HG03442 (cell line): ENCODE data around the gene MAB21L2.

ENCODE experiments used
- ATAC-seq: cut with Tn5 transposase; IDR thresholded peaks from one replicate; pipeline ENCODE4 v1.9.1; 2021; ENCODE audit warnings: mild to moderate bottlenecking, moderate library complexity; ENCODE audit not compliant: unreplicated experiment

Gene MAB21L2

DNA sequence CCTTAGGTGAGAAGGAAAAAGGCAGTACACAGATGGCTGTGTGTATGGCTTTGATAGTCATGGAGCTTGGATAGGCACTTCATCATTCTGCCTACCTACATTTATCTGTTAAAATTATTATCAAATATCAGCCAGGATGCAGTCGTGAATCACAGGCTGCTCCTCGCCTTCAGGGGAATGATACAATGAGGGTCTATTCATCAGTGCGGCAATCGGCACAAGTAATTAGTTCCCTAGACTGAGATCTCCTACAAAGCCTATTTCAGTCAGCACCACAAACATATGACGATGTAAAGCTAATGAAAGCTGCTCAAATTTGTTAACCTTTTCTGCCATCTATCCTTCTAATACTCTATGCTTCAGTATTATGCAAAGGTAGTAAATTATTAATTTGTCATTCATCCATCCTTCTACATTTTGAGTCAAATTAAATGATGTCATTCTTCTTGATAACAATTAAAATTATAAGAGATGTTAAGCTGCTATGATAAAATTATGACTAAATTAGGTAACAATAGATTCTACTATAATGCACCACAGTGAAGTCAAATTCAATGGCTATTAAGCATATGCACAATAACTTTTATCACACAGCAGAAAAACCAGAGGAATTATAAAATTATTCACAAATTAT is 19.0 kb downstream of the MAB21L2 start:
- ATAC-seq: no peak

DNA sequence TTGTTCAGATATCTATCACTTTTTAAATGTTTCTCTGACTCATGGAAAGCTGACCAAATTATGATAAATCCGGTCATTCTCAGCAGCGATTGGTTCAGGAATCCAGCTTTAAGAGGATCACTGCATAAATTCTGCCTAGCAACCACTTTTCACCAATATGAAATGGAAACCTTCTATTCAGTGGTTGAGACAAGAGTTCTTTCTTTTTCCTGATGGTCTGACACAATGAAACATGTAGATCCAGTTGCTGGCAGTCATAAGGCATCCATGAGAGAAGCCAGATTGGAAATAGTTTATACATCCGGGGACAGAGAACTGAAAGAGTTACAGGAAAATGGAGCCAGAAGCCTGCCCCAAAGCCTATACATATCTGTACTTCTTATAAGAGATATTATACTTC is 27.2 kb downstream of the MAB21L2 start:
- ATAC-seq: no peak

DNA sequence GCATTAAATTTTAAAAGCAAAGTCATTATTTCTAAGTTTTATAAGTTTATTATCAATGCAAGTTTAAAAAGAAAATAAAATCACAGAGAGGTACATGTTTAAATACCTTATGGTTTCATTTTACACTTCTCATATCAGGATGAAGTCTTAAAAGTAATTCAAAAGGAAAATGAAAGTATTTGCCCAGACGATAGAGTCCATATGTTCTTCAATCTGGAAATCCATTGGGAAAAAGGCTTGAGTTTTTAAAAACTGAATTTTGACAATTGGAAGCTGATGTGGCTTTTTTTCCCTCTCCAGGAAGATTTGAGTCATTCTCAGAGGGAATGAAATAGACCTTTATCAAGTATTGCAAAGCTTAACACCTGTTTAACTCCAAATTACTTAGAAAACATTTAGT is 37.1 kb downstream of the MAB21L2 start:
- ATAC-seq: no peak

DNA sequence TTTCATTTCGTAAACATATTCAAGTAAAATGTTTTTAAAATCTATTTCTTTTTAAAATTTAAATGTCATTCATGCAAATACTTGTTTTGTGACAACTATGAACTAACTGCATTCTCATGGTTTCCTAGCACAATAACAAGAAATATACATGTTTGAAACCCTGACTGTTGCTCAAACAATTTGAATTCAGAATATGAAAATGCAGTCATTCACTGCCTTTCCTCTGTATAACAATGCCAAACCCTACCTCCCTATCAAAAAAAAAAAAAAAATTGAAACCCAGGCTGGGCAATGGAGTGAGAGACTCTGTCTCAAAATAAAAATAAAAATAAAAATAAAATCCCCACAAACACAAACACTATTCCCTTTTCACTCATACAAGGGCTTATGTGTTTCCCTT is 42.1 kb downstream of the MAB21L2 start:
- no peak for ATAC-seq

DNA sequence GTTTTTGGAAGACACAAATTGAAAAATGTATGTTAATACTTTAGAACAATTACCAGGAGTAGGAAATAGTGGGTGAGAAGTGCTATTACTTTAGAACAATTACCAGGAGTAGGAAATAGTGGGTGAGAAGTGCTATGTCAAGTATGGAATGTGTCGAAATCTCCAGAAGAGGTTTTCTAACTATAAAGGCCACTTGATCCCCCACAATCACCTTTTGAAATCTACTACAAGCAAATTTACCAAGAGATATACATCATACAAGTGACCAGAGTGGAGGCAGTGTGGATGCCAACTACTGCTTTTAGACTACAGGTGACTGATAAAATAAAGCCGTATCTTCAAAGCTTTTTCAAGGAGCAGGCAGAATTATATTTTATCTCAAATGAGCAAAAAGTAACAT is 43.1 kb downstream of the MAB21L2 start:
- ATAC-seq: no peak

DNA sequence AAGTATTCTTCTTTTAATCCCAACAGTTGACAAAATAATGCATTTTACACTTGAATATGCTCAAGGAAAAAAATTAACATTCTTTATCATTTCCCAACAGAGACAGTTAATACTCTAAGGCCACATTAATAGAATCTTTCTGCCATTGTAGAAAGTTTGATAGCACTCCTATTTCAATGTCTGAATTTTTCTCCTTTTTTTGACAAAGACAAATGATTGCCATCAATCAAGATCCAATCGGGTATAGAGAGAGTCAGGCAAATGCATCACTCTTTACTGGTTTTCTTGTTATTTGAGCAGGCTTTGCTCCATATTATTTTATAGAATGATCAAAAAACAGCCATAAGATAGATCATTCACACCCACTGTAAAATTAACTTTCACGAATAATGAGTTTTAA is 46.1 kb downstream of the MAB21L2 start:
- ATAC-seq: no peak

DNA sequence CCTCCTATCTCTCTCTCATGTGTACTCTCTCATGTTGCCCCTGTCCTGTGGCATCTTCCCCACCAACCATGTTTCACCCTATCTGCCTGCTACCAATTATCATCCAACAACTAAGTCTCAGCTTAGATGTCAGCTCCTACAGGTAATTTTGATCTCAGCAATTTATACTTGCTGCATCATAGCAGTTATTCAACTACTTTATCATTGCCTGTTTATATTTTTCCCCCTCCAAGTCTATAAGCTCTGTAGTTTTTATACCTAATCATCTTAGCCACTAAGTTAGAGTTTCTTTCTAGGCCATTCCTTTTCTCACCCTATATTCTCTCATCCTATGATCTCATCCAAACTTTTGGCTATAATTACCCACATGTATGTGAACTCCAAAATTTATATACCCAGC is 50.7 kb downstream of the MAB21L2 start:
- no peak for ATAC-seq
